GM23338 (cell line): Measurements from ENCODE around the gene ZBTB20.

Experiments used
- CREB1 ChIP-seq: fragments of 250-450 bp; sonication (Bioruptor Pico); IDR thresholded peaks from 2 replicates; pipeline ENCODE4 v1.5.0; 2020; ENCODE audit warnings: low read depth, mild to moderate bottlenecking, moderate library complexity
- EZH2 ChIP-seq: fragments of 200-600 bp; sonication (generic); IDR thresholded peaks from one replicate; pipeline ENCODE4 v1.8.0; 2017; ENCODE audit warnings: antibody characterized with exemption, mild to moderate bottlenecking, low read depth; ENCODE audit not compliant: unreplicated experiment
- EZH2phosphoT487 ChIP-seq: fragments of 200-600 bp; sonication (generic); IDR thresholded peaks from one replicate; pipeline ENCODE4 v1.8.1; 2018; ENCODE audit warnings: antibody characterized with exemption; ENCODE audit not compliant: unreplicated experiment
- JUNB ChIP-seq: IDR thresholded peaks from one replicate; pipeline ENCODE4 v1.6.1; 2016; ENCODE audit warnings: antibody characterized with exemption; ENCODE audit not compliant: unreplicated experiment
- POLR2AphosphoS5 ChIP-seq: IDR thresholded peaks from 2 replicates; pipeline ENCODE4 v1.6.1; 2016; ENCODE audit warnings: antibody characterized with exemption, low read depth
- STAT1 ChIP-seq: IDR thresholded peaks from one replicate; pipeline ENCODE4 v1.6.1; 2016; ENCODE audit warnings: antibody characterized with exemption; ENCODE audit not compliant: unreplicated experiment
- TF ChIP-seq, protein P1 (sequence below), 2 experiments: fragments of 200-600 bp in 1 of 2; sonication (generic) in 1 of 2; conservative IDR thresholded peaks; 2 replicates each; pipeline versions ENCODE4 v1.5.1 to v1.6.1; 2016 to 2017; ENCODE audit warnings: antibody characterized with exemption in 2 of 2, low read depth in 2 of 2, mild to moderate bottlenecking in 2 of 2, moderate library complexity in 1 of 2
- TF ChIP-seq, protein P2 (sequence below): IDR thresholded peaks from 2 replicates; pipeline ENCODE4 v1.6.1; 2016; ENCODE audit warnings: antibody characterized with exemption
- TF ChIP-seq, protein P3 (sequence below): IDR thresholded peaks from one replicate; pipeline ENCODE4 v1.6.1; 2018; ENCODE audit warnings: antibody characterized with exemption; ENCODE audit not compliant: unreplicated experiment

DNA sequence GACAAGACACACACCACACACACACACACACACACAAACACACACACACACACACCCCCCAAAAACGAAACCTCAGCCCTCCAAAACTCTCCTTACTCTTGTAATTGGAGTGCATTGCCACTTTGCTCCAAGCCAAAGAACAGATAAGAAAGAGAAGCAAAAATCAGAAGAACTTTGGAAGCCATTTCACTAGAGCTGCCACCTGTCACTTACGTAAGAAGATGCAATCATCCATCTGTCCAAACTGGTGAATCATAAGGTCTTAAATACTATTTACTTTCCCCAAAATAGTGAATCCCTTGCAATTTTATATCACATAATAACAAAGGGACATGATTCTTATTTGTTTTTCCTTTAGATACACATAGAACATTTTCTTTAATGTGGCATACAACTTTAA is 285.4 kb downstream of the ZBTB20 start:
- TF ChIP-seq POLR2AphosphoS5 (no peak), EZH2 (no peak), EZH2phosphoT487 (no peak), STAT1 (no peak), JUNB (no peak), CREB1 (no peak)
- TF ChIP-seq, protein P1, sequence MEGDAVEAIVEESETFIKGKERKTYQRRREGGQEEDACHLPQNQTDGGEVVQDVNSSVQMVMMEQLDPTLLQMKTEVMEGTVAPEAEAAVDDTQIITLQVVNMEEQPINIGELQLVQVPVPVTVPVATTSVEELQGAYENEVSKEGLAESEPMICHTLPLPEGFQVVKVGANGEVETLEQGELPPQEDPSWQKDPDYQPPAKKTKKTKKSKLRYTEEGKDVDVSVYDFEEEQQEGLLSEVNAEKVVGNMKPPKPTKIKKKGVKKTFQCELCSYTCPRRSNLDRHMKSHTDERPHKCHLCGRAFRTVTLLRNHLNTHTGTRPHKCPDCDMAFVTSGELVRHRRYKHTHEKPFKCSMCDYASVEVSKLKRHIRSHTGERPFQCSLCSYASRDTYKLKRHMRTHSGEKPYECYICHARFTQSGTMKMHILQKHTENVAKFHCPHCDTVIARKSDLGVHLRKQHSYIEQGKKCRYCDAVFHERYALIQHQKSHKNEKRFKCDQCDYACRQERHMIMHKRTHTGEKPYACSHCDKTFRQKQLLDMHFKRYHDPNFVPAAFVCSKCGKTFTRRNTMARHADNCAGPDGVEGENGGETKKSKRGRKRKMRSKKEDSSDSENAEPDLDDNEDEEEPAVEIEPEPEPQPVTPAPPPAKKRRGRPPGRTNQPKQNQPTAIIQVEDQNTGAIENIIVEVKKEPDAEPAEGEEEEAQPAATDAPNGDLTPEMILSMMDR (conservative IDR thresholded peaks at IDR 0.05; ENCODE audit: low read depth in 2 of 2) = no peak
- TF ChIP-seq, protein P2, sequence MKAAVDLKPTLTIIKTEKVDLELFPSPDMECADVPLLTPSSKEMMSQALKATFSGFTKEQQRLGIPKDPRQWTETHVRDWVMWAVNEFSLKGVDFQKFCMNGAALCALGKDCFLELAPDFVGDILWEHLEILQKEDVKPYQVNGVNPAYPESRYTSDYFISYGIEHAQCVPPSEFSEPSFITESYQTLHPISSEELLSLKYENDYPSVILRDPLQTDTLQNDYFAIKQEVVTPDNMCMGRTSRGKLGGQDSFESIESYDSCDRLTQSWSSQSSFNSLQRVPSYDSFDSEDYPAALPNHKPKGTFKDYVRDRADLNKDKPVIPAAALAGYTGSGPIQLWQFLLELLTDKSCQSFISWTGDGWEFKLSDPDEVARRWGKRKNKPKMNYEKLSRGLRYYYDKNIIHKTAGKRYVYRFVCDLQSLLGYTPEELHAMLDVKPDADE = no peak
- TF ChIP-seq, protein P3, sequence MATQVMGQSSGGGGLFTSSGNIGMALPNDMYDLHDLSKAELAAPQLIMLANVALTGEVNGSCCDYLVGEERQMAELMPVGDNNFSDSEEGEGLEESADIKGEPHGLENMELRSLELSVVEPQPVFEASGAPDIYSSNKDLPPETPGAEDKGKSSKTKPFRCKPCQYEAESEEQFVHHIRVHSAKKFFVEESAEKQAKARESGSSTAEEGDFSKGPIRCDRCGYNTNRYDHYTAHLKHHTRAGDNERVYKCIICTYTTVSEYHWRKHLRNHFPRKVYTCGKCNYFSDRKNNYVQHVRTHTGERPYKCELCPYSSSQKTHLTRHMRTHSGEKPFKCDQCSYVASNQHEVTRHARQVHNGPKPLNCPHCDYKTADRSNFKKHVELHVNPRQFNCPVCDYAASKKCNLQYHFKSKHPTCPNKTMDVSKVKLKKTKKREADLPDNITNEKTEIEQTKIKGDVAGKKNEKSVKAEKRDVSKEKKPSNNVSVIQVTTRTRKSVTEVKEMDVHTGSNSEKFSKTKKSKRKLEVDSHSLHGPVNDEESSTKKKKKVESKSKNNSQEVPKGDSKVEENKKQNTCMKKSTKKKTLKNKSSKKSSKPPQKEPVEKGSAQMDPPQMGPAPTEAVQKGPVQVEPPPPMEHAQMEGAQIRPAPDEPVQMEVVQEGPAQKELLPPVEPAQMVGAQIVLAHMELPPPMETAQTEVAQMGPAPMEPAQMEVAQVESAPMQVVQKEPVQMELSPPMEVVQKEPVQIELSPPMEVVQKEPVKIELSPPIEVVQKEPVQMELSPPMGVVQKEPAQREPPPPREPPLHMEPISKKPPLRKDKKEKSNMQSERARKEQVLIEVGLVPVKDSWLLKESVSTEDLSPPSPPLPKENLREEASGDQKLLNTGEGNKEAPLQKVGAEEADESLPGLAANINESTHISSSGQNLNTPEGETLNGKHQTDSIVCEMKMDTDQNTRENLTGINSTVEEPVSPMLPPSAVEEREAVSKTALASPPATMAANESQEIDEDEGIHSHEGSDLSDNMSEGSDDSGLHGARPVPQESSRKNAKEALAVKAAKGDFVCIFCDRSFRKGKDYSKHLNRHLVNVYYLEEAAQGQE = no peak
